Liver (tissue), 9 donors: ENCODE data around the gene FUBP3. TPM values are rescaled to one million over a fixed set of nuclear protein-coding genes. Genes with fewer than 3 reads are reported as not detected.

Experiments
- DNase-seq: peaks from one replicate; pipeline ENCODE4 v3.0.0-alpha.2; 2017; ENCODE audit warnings: low spot score
- H3K27ac ChIP-seq, 2 donors: one replicate each; pipeline ENCODE4 v1.7.0; 2013; ENCODE audit warnings: inconsistent platforms in 2 of 2, low read length in 2 of 2, control low read depth in 1 of 2, low read depth in 1 of 2, mild to moderate bottlenecking in 1 of 2
- H3K27me3 ChIP-seq, 4 donors: one replicate each; pipeline versions ENCODE4 v1.6.1 to v1.7.0; 2013; ENCODE audit warnings: low read length in 3 of 4, inconsistent platforms in 1 of 4, mild to moderate bottlenecking in 1 of 4, moderate library complexity in 1 of 4; ENCODE audit not compliant: control insufficient read depth in 4 of 4, insufficient read depth in 4 of 4
- H3K36me3 ChIP-seq, 4 donors: one replicate each; pipeline versions ENCODE4 v1.6.1 to v1.7.0; 2013; ENCODE audit warnings: low read length in 3 of 4, mild to moderate bottlenecking in 3 of 4, low read depth in 1 of 4, moderate library complexity in 1 of 4; ENCODE audit not compliant: control insufficient read depth in 4 of 4, insufficient read depth in 3 of 4
- H3K4me1 ChIP-seq, 4 donors: one replicate each; pipeline versions ENCODE4 v1.6.1 to v1.7.0; 2013; ENCODE audit warnings: low read length in 3 of 4, mild to moderate bottlenecking in 3 of 4, moderate library complexity in 1 of 4; ENCODE audit not compliant: control insufficient read depth in 4 of 4, insufficient read depth in 4 of 4
- H3K4me3 ChIP-seq, 3 donors: one replicate each; pipeline versions ENCODE4 v1.6.1 to v1.7.0; 2013; ENCODE audit warnings: low read length in 3 of 3, control low read depth in 1 of 3, low read depth in 1 of 3, mild to moderate bottlenecking in 1 of 3
- H3K9ac ChIP-seq, 2 donors: one replicate each; pipeline ENCODE4 v1.7.0; 2013; ENCODE audit warnings: low read length in 2 of 2, mild to moderate bottlenecking in 2 of 2, moderate library complexity in 2 of 2, control low read depth in 1 of 2, low read depth in 1 of 2
- H3K9me3 ChIP-seq, 4 donors: one replicate each; pipeline versions ENCODE4 v1.6.1 to v1.7.0; 2013; ENCODE audit warnings: low read length in 3 of 4; ENCODE audit not compliant: control insufficient read depth in 4 of 4
- EGR1 ChIP-seq, 2 donors: IDR thresholded peaks; 2 replicates each; pipeline ENCODE4 v1.6.1; 2016 to 2018; ENCODE audit warnings: antibody characterized with exemption in 2 of 2, low read depth in 2 of 2
- FOXA1 ChIP-seq: IDR thresholded peaks from 2 replicates; pipeline ENCODE4 v1.6.1; 2016; ENCODE audit warnings: antibody characterized with exemption
- FOXA2 ChIP-seq: IDR thresholded peaks from 2 replicates; pipeline ENCODE4 v1.6.1; 2016; ENCODE audit warnings: antibody characterized with exemption
- GABPA ChIP-seq, 2 donors: IDR thresholded peaks in 1 of 2; conservative IDR thresholded peaks in 1 of 2; 2 replicates each; pipeline ENCODE4 v1.6.1; 2016; ENCODE audit warnings: antibody characterized with exemption in 2 of 2, mild to moderate bottlenecking in 1 of 2, moderate library complexity in 1 of 2
- HNF4A ChIP-seq, 2 donors: conservative IDR thresholded peaks; 2 replicates each; pipeline ENCODE4 v1.6.1; 2016; ENCODE audit warnings: antibody characterized with exemption in 2 of 2, mild to moderate bottlenecking in 2 of 2
- HNF4G ChIP-seq: IDR thresholded peaks from 2 replicates; pipeline ENCODE4 v1.6.1; 2016; ENCODE audit warnings: antibody characterized with exemption
- JUND ChIP-seq, 2 donors: IDR thresholded peaks; 2 replicates each; pipeline ENCODE4 v1.6.1; 2016; ENCODE audit warnings: antibody characterized with exemption in 2 of 2
- NR2F2 ChIP-seq: IDR thresholded peaks from 2 replicates; pipeline ENCODE4 v1.6.1; 2016; ENCODE audit warnings: antibody characterized with exemption
- RAD21 ChIP-seq, 2 donors: IDR thresholded peaks; 2 replicates each; pipeline ENCODE4 v1.6.1; 2016; ENCODE audit warnings: antibody characterized with exemption in 2 of 2, mild to moderate bottlenecking in 2 of 2
- REST ChIP-seq: IDR thresholded peaks from 2 replicates; pipeline ENCODE4 v1.6.1; 2016; ENCODE audit warnings: antibody characterized with exemption, mild to moderate bottlenecking
- RXRA ChIP-seq, 2 donors: IDR thresholded peaks; 2 replicates each; pipeline ENCODE4 v1.6.1; 2017 to 2018; ENCODE audit warnings: antibody characterized with exemption in 2 of 2, mild to moderate bottlenecking in 1 of 2
- SP1 ChIP-seq: IDR thresholded peaks from 2 replicates; pipeline ENCODE4 v1.6.1; 2018; ENCODE audit warnings: antibody characterized with exemption, mild to moderate bottlenecking
- TAF1 ChIP-seq: conservative IDR thresholded peaks from 2 replicates; pipeline ENCODE4 v1.6.1; 2016; ENCODE audit warnings: antibody characterized with exemption, mild to moderate bottlenecking
- YY1 ChIP-seq: IDR thresholded peaks from 2 replicates; pipeline ENCODE4 v1.6.1; 2016; ENCODE audit warnings: antibody characterized with exemption, mild to moderate bottlenecking
- WGBS: extraction: QIAGEN DNeasy Blood & Tissue Kit; methylation state at CpG from one replicate; pipeline ENCODE4 v1.1.7; 2013; 5-methylcytosine and 5-hydroxymethylcytosine counted together
- polyA plus RNA-seq, 2 donors: library from polyadenylated mRNA; stranded (reverse) in 1 of 2; unstranded in 1 of 2; fragments of 200-250 nt in 1 of 2; fragments of >200 nt in 1 of 2; fragmentation: Nextera tagmentation in 1 of 2; extraction: Ambion mirVana in 1 of 2; gene quantifications; one replicate each; pipeline versions ENCODE4 v1.2.1 to v1.2.3, GENCODE V29; 2013 to 2015
- total RNA-seq, 2 donors: library from RNA; depleted of rRNA; stranded (reverse); fragments of >200 nt; gene quantifications; one replicate each; pipeline ENCODE4 v1.2.3, GENCODE V29; 2014
- TF ChIP-seq, protein P1 (sequence below): fragments of 150-350 bp; IDR thresholded peaks from 2 replicates; pipeline ENCODE4 v1.5.1; 2017; ENCODE audit warnings: improper control_type of control experiment, low read depth, low read length; ENCODE audit not compliant: missing input control
- TF ChIP-seq, protein P2 (sequence below): IDR thresholded peaks from 2 replicates; pipeline ENCODE4 v1.6.1; 2016; ENCODE audit warnings: antibody characterized with exemption
- TF ChIP-seq, protein P3 (sequence below): IDR thresholded peaks from 2 replicates; pipeline ENCODE4 v1.6.1; 2016; ENCODE audit warnings: antibody characterized with exemption
- TF ChIP-seq, protein P4 (sequence below): IDR thresholded peaks from 2 replicates; pipeline ENCODE4 v1.6.1; 2016; ENCODE audit warnings: antibody characterized with exemption
- donor health status: healthy.
- donor health status: healthy.
- donor health status: healthy.
- donor health status: healthy.
- donor health status: healthy.

FUBP3 gene
- total and polyA plus RNA-seq, 4 donors: 16.1 to 39.0 (median 24.8) TPM

GRCh38 chr9:130639866-130640555 lies 60.6 kb downstream of the FUBP3 start:
- Histone ChIP-seq H3K9ac (no peak overlapping the region), H3K27me3 (no peaks in the 10 kb centered on the region), H3K4me3 (no peak overlapping the region), H3K36me3 (peaks cover 9 to 31% (median 15%) of the 10 kb centered on the region in 4 donors), H3K27ac (no peak overlapping the region), H3K9me3 (no peaks in the 10 kb centered on the region), H3K4me1 (no peaks in the 10 kb centered on the region)
- no peak for DNase-seq
- TF ChIP-seq RAD21 (IDR thresholded peaks at IDR 0.05) (no peak), HNF4G (no peak), EGR1 (IDR thresholded peaks at IDR 0.05; ENCODE audit: low read depth in 2 of 2) (no peak), HNF4A (conservative IDR thresholded peaks at IDR 0.05) (no peak), YY1 (no peak), FOXA2 (no peak), TAF1 (no peak), JUND (IDR thresholded peaks at IDR 0.05) (no peak), SP1 (no peak), REST (no peak), RXRA (IDR thresholded peaks at IDR 0.05) (no peak), NR2F2 (no peak), GABPA (IDR thresholded peaks at IDR 0.05 in 1 of 2, conservative IDR thresholded peaks at IDR 0.05 in 1 of 2) (no peak), FOXA1 (no peak)
- TF ChIP-seq, protein P1, sequence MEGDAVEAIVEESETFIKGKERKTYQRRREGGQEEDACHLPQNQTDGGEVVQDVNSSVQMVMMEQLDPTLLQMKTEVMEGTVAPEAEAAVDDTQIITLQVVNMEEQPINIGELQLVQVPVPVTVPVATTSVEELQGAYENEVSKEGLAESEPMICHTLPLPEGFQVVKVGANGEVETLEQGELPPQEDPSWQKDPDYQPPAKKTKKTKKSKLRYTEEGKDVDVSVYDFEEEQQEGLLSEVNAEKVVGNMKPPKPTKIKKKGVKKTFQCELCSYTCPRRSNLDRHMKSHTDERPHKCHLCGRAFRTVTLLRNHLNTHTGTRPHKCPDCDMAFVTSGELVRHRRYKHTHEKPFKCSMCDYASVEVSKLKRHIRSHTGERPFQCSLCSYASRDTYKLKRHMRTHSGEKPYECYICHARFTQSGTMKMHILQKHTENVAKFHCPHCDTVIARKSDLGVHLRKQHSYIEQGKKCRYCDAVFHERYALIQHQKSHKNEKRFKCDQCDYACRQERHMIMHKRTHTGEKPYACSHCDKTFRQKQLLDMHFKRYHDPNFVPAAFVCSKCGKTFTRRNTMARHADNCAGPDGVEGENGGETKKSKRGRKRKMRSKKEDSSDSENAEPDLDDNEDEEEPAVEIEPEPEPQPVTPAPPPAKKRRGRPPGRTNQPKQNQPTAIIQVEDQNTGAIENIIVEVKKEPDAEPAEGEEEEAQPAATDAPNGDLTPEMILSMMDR: no peak
- TF ChIP-seq, protein P2, sequence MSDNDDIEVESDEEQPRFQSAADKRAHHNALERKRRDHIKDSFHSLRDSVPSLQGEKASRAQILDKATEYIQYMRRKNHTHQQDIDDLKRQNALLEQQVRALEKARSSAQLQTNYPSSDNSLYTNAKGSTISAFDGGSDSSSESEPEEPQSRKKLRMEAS: no peak
- TF ChIP-seq, protein P3, sequence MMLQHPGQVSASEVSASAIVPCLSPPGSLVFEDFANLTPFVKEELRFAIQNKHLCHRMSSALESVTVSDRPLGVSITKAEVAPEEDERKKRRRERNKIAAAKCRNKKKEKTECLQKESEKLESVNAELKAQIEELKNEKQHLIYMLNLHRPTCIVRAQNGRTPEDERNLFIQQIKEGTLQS: no peak
- TF ChIP-seq, protein P4, sequence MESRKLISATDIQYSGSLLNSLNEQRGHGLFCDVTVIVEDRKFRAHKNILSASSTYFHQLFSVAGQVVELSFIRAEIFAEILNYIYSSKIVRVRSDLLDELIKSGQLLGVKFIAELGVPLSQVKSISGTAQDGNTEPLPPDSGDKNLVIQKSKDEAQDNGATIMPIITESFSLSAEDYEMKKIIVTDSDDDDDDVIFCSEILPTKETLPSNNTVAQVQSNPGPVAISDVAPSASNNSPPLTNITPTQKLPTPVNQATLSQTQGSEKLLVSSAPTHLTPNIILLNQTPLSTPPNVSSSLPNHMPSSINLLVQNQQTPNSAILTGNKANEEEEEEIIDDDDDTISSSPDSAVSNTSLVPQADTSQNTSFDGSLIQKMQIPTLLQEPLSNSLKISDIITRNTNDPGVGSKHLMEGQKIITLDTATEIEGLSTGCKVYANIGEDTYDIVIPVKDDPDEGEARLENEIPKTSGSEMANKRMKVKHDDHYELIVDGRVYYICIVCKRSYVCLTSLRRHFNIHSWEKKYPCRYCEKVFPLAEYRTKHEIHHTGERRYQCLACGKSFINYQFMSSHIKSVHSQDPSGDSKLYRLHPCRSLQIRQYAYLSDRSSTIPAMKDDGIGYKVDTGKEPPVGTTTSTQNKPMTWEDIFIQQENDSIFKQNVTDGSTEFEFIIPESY: no peak
- WGBS: 97% methylated on average over 17 of the region's 17 CpGs
